Glomerular visceral epithelial cell (primary cell): Measurements from ENCODE around the gene TPCN1.
"Not testable (repeated sequence)": the region's sequence is repeated elsewhere in the genome, so short reads cannot be mapped to it uniquely, and the experiment has no call there.

Experiments
- DNase-seq: peaks from one replicate; pipeline ENCODE4 v3.0.0-alpha.2; 2016; ENCODE audit errors: extremely low spot score

The TPCN1 gene

DNA sequence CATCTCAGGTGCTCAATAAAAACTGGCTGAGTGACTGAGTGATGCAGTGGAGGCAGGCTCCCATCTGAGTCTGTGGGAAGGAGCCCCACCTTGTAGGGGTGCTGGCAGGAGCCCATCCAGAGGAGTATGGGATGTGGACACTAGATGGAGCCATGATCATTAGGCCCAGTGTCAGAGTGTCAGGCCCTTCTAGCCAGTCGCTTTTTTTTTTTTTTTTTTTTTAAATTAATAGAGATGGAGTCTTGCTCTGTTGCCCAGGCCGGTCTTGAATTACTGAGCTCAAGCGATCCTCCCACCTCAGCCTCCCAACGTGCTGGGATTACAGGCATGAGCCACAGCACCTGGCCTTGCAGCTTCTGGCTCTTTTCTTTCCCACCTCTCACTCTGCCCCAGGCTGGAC is 24.3 kb upstream of the TPCN1 start:
- peak; percentile 80 for DNase-seq

DNA sequence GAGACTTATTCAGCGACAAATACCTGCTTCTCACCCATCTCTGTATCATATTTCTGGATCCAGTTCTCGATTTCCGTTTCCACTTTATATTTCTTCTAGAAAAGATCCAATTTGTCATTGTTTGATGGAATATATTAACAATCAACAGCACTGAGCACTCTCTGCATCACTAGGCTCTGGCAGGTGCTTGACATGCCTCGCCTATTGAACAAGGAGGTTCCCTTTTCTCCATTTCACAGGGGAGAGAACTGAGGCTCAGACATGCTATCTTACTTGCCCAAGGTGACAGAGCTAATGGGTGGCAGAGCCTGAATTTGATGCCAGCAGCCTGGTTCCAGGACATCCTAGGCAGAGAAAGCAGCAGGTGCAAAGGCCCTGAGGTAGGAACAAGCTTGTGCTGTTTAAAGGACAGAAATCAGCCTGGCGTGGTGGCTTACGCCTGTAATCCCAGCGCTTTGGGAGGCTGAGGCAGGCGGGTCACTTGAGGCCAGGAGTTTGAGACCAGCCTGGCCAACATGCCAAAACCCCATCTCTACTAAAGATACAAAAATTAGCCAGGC is 23.7 kb upstream of the TPCN1 start:
- no peak for DNase-seq

DNA sequence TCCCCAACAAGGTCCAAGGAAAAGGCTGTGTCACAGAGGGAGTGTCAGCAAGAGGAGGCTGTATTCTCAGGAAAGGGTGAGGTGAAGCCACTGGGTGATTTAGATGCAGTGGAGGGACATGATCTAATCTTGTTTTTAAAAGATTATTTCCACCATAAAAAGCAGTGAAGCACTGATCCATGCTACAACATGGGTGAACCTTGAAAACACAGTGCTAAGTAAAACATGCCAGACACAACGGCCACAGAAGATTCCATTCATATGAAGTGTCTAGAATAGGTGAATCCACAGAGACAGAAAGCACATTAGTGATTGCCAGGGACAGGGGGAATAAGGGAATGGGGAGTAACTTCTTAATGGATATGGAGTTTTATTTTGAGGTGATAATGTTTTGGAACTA is 23.0 kb upstream of the TPCN1 start:
- peak; percentile 78 for DNase-seq

DNA sequence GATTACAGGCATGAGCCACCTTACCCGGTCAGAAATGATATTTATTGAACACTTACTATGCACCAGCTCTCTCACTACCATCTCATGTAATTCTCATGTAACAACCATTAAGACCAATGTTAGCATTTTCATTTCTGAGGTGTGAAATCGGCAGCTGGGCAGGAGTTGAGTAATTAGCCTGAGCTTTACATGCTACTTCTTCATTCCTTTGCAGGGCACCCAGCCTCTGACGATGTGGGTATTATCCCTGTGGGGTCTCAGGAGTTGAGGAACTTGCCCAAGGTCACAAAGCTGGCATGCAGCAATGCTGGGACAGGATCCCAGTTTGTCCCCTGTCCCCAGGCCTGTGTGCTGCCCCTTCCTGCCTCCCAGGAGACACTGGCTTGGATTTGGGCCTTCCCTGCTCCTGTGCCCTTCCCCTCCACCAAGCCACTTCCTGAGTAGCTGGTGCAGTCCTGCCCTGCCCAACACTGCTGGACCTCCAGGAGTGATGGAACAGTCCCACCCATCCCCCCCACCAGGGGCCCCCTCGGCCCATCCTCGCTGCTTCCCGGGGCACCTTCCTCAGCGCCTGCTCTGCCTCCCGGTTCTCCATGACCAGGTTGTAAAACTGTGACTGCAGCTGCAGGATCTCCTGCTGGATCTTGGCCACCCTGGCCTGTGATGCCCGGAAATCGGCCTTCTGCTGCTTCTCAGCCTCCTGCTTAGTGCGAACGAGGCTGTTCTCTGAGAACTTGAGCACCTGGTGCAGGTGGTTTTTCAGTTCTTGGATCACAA is 21.1 kb upstream of the TPCN1 start:
- DNase-seq = no peak

DNA sequence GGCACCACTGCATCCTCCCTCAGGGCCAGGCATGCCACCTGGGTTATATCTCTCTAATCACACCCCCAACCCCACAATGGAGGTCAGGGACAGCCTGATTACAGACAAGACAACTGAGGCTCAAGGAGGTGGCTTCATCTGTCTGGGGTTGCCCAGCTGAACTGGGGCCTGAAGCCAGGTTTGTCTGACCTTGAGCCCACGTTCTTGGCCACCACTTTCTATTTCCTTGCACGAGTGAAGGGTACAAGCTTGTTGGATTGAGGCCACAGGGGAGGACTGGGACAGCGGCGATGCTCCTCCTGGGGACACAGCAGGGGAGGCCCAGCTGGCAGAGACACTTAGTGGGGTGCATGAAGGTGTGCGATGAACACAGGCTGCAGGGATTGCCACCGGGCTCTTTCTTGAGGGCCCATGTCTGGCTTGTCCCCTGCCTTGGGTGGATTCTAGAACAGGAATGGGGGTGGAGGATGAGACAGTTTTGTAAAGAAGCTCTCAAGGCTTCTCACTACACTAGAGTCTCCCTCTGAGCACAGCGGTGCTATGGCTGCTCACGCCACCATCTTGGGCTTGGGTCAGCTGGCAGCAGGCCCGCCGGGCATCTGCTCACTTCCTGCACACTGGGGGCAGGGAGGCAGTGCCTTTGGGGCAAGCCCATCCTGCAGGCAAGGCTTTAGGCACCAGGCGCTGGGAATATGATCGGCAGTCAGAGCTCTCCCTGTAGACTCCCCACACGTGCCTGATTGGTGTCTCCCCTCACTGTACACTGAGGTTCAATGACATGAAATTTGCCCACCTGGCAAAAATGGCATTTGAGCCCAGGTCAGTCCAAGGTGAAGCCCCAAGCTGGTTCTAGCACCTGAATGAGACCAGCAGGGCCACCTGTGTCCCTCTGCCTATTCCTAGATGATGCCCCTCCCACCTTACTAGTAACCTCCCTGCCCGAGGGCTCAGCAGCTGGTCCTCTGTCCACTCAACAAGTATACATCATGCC is 19.8 kb upstream of the TPCN1 start:
- DNase-seq = no peak

DNA sequence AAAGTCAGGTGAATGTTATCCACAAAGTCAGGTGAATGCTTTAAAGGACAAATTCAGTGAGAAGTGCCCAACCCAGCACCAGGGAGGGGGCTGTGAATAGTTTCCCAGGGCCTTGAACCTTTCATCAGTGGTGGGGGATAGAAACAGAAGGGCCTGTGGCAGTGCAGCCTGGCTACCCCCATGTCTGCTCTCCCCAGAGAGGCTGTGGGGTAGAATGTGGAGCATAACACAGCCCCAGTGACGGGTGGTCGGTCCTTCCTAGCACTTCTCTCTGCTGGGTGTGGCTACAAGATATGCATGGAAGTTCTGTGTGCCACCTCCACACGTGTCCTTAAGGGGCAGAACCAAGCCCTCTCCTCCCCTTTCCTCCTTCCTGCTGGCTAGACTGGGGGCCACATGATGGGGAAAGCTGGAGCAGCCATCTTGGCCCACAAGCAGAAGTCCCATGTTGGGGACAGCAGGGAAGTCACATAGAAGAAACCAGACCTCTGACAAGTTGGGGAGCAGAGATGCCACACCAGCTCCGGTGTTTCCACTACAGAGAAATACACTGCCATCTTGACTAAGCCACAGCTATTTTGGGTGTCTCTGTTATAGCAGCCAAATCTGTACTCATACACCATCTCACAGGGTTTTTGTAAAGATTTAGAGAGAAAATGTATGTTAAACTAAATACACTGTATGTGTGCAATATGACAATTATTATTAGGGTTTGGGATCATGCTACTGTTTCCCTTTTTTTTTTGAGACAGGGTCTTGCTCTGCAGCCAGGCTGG is 18.8 kb upstream of the TPCN1 start:
- no peak for DNase-seq

DNA sequence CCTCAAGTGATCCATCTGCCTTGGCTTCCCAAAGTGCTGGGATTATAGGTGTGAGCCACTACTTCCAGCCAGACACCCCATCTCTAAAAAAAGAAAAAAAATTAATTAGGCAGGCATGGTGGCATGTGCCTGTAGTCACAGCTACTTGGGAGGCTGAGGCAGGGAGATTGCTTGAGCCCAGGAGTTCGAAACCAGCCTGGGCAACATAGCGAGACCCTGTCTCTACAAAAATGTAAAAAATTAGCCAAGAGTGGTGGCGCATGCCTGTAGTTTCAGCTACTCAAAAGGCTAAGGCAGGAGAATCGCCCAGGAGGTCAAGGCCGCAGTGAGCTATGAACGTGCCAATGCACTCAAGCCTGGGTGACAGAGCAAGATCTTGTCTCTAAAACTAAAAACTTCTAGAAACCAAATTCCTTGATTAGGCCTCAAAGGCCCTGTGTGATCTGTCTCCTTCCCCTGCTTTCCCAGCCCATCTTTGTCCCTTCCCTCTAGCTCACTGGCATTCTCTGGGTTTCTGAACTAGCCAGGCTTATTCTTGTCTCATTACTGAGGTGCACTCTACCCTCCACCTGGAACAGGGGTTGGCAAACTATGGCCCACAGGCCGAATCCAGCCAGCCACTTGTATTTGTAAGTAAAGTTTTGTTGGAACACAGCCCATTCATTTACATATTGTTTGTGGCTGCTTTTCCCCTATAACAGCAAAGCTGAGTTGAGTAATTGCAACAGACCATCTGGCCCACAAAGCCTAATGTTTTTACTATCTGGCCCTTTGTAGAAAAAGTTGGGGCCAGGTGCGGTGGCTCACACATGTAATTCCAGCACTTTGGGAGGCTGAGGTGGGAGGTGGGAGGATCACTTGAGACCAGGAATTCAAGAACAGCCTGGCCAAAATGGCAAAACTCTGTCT is 17.2 kb upstream of the TPCN1 start:
- no peak for DNase-seq

- DNase-seq = peak; percentile 37
Observed at GRCh38 chr12:113204804-113205203, 16.5 kb upstream of the TPCN1 start.

DNA sequence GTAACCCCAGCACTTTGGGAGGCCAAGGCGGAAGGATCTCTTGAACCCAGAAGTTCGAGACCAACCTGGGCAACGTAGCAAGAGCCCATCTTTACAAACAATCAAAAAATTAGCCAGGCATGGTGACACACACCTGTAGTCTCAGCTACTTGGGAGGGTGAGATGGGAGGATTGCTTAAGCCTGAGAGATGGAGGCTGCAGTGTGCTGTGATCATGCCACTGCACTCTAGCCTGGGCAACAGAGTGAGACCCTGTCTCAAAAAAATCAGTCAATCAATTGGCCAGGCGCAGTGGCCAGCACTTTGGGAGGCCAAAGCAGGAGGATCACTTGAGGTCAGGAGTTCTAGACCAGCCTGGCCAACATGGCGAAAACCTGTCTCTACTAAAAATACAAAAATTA is 14.5 kb upstream of the TPCN1 start:
- not testable (repeated sequence) for DNase-seq

DNA sequence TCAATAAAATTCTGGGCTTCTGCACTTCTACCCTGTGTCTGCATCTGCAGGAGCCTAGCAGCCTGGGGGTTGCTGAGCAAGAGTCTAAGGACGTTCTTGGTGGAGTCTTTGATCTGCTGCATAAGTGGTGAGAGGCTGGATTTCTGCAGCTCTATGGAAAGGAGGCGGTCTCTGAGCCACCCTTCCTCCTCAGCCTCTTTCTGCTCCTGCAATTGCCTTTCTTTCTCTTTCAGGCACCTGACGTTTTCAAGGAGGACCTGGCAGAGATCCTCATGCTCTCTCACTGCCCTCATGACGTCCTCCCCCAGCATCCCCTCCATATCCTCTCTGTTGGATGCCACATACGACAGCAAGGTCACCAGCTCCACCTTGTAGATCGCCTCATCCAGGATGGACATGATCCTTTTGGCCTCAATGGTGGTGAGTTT is 13.6 kb upstream of the TPCN1 start:
- DNase-seq = no peak

GRCh38 chr12:113208041-113208934 is 13.0 kb upstream of the TPCN1 start:
- no peak for DNase-seq

GRCh38 chr12:113211160-113211559 is 10.1 kb upstream of the TPCN1 start:
- no peak for DNase-seq

DNA sequence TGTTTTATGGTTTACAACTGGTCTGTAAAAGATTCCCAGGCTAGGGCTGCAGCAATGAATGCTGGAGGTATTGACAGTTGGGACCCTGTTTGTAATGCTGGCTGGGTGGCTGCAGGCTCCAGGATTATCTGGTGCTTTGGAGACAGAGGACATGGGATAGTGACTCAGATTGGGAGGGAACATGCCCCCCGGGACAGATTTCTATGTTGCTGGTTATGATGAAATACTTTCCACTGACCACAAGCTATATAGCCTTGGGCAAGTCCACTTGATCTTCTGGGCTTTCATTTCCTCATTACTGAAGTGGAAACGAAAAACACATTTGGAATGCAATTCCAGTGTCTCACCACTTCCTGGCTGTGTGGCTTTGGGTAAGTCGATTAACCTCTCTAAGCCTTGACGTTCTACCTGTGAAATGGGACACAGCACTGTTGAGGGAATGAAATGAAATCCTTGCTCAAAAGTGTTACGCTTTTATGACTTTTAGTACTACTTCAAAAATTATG is 6.3 kb upstream of the TPCN1 start:
- DNase-seq = peak; percentile 96

GRCh38 chr12:113216027-113216426 is 5.2 kb upstream of the TPCN1 start:
- DNase-seq = no peak

DNA sequence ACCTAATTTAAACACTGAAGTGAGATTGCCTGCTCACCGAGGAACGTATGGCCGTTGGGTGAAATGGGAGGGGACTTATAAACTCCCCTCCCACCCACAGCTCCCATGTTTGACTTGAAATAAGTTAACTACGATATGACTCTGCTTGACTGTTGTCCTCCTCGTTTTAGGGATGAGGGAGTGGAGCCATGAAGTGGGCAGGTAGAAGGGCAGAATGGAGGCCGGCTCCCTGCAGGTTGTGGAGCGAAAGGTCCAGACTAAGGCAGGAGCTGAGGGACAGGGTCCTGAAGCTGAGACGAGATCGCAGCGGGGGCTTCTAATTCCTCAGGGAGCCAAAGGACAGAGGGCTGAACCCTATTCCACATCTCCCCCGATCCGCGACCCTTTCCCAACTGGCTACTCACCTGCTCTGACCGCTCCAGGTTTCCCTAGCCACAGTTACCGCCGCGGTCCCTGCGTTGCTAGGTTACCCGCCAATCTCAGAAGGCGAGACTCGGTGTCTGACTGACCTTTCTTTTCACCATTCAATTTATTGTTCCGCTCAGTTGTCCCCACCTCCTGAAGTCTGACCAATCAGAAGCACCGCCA is 577 bp upstream of the TPCN1 start:
- DNase-seq = no peak

DNA sequence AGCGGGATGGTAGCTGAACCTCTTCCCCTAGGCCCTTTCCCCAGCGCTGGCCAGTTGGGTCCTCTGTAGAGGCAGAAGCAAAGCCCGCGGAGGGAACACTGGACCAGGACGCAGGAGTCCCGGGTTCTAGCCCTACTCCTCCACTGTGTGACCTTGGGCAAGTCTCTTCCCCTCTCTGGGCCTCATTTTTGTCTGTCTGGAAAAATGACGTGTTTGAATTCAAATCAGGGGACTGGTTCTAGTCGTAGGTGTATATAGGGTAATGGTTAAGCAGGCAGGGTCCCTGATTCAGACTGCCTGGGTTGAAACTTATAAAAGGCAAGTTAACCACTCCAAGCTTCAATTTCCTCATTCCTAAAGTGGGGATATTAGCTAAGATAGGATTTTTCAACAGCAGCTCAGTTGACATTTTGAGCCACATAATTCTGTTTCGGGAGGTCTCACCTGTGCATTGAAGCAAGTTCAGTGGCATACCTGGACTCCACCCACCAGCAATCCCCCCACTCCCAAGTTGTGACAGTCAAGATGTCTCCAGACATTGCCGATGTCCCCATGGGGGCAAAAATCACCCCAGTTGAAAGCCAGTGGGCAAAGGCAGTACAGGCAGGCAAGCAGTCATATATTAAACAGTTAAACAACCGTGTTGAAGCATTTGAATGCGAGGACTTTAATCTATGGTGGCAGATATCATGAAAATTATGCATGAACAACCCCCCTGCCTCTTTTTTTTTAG is 899 bp downstream of the TPCN1 start:
- DNase-seq = no peak

GRCh38 chr12:113222730-113223531 is 1.7 kb downstream of the TPCN1 start:
- peak; percentile 89 for DNase-seq
